Measurements from ENCODE around the gene TTLL11.

GRCh38 chr9:121783521-121784507 is 309.3 kb downstream of the TTLL11 start:
- TF ChIP-seq POLR2A (IDR thresholded peaks at IDR 0.05): no peak
- no peak for TF ChIP-seq CTCF (IDR thresholded peaks at IDR 0.05)

Data from tibial nerve (tissue), 3 donors.